ENCODE measurements around the gene MRPL55. TPM values are rescaled to one million over a fixed set of nuclear protein-coding genes. Genes with fewer than 3 reads are reported as not detected.

Gene MRPL55
- total and polyA plus RNA-seq, 2 of the 13 experiments (the other 11 are each of a cell fraction or from before 2014, with no cell fraction given) = 58.6 to 92.9 TPM

GRCh38 chr1:228082918-228083870, 25.9 kb downstream of the MRPL55 start (continued):
- TF ChIP-seq ZNF891 (CRISPR knock-in tag; IDR thresholded peaks at IDR 0.05) (peak; percentile 81), ARID2 (CRISPR knock-in tag; IDR thresholded peaks at IDR 0.05; ENCODE audit: borderline replicate concordance) (no peak), RXRB (CRISPR knock-in tag; IDR thresholded peaks at IDR 0.05; ENCODE audit: borderline replicate concordance) (no peak), KMT2B (CRISPR knock-in tag; IDR thresholded peaks at IDR 0.05) (no peak), ZNF12 (CRISPR knock-in tag; IDR thresholded peaks at IDR 0.05) (no peak), CEBPZ (IDR thresholded peaks at IDR 0.05; ENCODE audit: low read length) (no peak), ZFYVE20 (CRISPR knock-in tag; IDR thresholded peaks at IDR 0.05; ENCODE audit: borderline replicate concordance, low read depth) (peak; percentile 45; the same call in 1 of the 2 replicates), ZFP36L1 (CRISPR knock-in tag; IDR thresholded peaks at IDR 0.05) (no peak), ZNF296 (CRISPR knock-in tag; conservative IDR thresholded peaks at IDR 0.05) (no peak), THAP8 (CRISPR knock-in tag; IDR thresholded peaks at IDR 0.05; ENCODE audit: borderline replicate concordance) (no peak), TBX3 (IDR thresholded peaks at IDR 0.05; ENCODE audit: borderline replicate concordance) (no peak), CERS6 (CRISPR knock-in tag; IDR thresholded peaks at IDR 0.05) (no peak), ZNF235 (CRISPR knock-in tag; IDR thresholded peaks at IDR 0.05; ENCODE audit: borderline replicate concordance) (no peak), POGK (CRISPR knock-in tag; conservative IDR thresholded peaks at IDR 0.05) (no peak; the same call in 1 of the 2 replicates), REXO4 (CRISPR knock-in tag; IDR thresholded peaks at IDR 0.05; ENCODE audit: borderline replicate concordance) (no peak), TCF7 (IDR thresholded peaks at IDR 0.05; ENCODE audit: low read depth) (no peak), ZNF761 (CRISPR knock-in tag; conservative IDR thresholded peaks at IDR 0.05) (no peak), SIN3B (IDR thresholded peaks at IDR 0.05; ENCODE audit: low read length) (no peak), SNAPC2 (CRISPR knock-in tag; IDR thresholded peaks at IDR 0.05) (no peak), ZSCAN20 (CRISPR knock-in tag; IDR thresholded peaks at IDR 0.05; ENCODE audit: borderline replicate concordance) (no peak), HOXA3 (CRISPR knock-in tag; IDR thresholded peaks at IDR 0.05) (peak; percentile 42), ZNF354B (CRISPR knock-in tag; IDR thresholded peaks at IDR 0.05) (no peak), FOXJ3 (CRISPR knock-in tag; IDR thresholded peaks at IDR 0.05; ENCODE audit: borderline replicate concordance) (no peak)

Measured in HepG2 (cell line).